GM21528 (cell line): Measurements from ENCODE around the gene MCRIP2.

Experiments
- ATAC-seq: cut with Tn5 transposase; IDR thresholded peaks from one replicate; pipeline ENCODE4 v1.9.1; 2021; ENCODE audit warnings: mild to moderate bottlenecking, moderate library complexity; ENCODE audit not compliant: unreplicated experiment, low FRiP score

The MCRIP2 gene

GRCh38 chr16:667780-668518 is 26.3 kb downstream of the MCRIP2 start, which contains the start of gene RHOT2:
Gene RHOT2, plus strand, starts transcription at chr16:668132. Its CDS starts 68 bp downstream, at chr16:668200.
- peak; percentile 65 for ATAC-seq

DNA sequence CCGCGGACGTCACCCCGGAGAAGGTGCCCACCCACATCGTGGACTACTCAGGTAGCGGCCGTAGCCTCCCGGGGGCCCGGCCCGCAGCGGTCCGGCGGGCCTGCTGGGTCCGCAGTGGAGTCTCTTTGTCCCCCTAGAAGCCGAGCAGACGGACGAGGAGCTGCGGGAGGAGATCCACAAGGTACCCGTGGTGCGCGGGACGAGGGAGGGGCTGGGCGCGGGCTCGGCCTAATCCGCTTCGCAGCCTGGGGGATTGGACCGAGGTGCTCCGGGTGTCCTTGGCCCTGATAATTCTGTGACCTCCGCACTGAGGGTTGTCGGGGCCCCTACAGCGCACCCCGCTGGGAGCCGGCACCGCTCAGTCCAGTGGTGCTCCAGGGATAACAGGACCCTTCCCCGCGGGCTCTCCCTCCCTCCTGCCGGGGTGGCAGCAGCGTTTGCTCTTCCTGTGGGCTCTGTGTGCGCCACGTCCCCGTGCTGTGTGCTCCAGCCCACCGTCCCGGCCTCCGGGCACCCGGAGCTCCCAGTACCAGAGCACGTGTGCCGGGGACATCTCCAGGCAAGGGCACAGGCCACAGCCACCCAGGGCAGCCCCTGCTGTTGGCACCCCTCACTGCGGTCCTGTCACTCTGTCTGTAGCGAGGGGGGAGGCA is 27.0 kb downstream of the MCRIP2 start:
- no peak for ATAC-seq

DNA sequence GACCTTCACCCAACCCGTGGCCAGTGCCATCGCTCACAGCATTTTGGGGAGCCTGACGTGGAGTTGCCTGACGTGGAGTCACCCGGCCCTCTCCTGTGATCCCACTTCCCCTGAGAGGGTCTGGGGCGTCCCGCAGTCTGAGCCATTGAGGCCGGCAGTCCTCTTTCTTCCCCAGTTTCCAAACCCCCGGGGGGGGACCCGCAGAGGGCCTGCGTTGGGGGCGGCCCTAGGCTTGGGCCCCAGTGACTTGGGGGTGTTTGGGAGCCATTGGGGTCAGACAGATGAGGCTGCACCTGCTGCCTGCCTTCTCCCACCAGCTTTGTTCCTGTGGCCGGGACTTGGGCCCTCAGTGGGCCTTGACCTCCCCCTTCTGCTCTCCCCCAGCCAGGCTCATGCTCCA is 28.0 kb downstream of the MCRIP2 start:
- no peak for ATAC-seq

- ATAC-seq, result no peak
Measured at GRCh38 chr16:670485-671352, 29.1 kb downstream of the MCRIP2 start.

DNA sequence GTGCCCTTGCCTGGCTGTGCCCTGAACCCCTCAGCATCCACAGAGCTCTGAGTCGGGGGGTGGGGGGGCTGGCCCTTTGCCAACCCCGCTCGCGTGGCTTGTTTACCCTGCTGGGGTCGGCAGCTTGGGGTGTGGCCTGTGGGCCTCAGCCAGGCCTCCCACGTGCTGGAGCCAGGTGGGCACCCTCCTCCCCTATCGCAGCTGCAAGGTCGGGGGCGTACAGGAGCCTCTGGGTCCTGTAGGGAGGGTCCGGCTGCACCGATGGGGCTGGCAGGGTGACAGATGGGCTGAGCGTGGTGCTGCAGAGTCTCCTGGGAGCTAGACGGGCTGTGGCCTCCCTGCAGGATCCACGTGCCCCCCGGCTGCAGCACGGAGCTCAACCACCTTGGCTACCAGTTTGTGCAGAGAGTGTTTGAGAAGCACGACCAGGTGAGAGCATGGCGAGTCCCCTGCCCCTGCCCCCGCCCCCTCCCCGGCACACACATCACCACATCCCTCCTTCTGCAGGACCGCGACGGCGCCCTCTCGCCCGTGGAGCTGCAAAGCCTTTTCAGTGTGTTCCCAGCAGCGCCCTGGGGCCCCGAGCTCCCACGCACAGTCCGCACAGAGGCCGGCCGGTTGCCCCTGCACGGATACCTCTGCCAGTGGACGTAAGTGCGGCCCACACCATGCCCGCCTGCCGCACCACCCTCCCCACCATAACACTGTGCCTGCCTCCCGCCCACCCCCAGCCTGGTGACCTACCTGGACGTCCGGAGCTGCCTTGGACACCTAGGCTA is 29.9 kb downstream of the MCRIP2 start:
- ATAC-seq, result no peak

DNA sequence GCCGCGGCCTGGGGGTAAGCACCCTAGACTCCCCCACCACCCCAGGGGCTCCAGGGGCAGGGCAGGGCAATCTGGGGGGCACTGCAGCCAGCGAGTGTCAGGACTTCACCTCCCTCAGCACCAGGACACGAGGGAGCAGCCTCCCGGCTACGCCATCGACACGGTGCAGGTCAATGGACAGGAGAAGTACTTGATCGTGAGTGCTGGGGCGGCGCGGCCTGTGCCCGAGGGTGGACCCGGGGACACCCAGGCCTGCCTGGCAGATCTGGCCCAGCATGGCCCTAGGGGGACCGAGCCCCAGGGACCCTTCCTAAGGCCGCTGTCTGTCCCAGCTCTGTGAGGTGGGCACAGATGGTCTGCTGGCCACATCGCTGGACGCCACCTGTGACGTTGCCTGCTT is 30.7 kb downstream of the MCRIP2 start:
- no peak for ATAC-seq

GRCh38 chr16:672851-673250 is 31.2 kb downstream of the MCRIP2 start:
- ATAC-seq, result no peak

GRCh38 chr16:673399-673991 is 31.9 kb downstream of the MCRIP2 start:
- no peak for ATAC-seq

DNA sequence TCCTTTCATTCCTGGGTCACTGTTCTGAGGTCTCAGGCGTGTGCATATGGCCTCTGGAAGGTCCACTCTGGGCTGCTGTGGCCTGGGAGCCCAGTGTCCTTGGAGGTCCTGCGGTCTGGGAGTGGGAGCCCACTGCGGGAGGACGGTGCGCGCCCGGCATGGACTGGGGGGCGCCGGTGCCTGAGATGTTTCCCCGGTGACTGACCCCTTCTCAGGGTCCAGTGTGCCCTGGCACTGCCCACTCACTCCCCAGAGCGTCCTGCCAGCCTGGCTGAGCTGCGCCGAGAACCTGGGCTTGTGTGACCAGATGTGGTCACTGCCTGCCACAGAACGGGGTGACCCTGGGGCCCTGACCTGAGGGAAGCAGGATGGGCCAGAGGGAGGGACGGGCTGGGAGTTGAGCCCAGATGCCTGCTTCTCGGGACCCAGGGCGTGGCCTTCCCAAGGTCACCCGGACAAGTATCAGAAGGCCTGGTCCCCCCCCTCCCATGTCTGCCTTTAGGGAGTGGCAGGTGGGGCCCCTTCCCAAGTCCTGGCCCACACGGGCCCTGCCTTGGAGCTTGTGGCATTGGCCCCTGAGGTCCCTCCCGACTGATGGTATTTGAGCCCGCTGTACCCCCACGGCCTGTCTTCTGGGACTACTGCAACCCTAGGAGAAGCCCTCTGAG is 32.7 kb downstream of the MCRIP2 start:
- no peak for ATAC-seq

- no peak for ATAC-seq
Measured at GRCh38 chr16:674968-675883, 33.6 kb downstream of the MCRIP2 start, which contains the start of gene RHBDL1. Gene RHBDL1, plus strand, starts transcription at chr16:675671. Its CDS starts 120 bp downstream, at chr16:675791.

GRCh38 chr16:675884-676564 is 34.4 kb downstream of the MCRIP2 start:
- no peak for ATAC-seq

- no peak for ATAC-seq
Measured at GRCh38 chr16:676565-676902, 34.9 kb downstream of the MCRIP2 start.

GRCh38 chr16:676913-677312 is 35.3 kb downstream of the MCRIP2 start:
- no peak for ATAC-seq

- no peak for ATAC-seq
Measured at GRCh38 chr16:677316-678190, 35.9 kb downstream of the MCRIP2 start.

DNA sequence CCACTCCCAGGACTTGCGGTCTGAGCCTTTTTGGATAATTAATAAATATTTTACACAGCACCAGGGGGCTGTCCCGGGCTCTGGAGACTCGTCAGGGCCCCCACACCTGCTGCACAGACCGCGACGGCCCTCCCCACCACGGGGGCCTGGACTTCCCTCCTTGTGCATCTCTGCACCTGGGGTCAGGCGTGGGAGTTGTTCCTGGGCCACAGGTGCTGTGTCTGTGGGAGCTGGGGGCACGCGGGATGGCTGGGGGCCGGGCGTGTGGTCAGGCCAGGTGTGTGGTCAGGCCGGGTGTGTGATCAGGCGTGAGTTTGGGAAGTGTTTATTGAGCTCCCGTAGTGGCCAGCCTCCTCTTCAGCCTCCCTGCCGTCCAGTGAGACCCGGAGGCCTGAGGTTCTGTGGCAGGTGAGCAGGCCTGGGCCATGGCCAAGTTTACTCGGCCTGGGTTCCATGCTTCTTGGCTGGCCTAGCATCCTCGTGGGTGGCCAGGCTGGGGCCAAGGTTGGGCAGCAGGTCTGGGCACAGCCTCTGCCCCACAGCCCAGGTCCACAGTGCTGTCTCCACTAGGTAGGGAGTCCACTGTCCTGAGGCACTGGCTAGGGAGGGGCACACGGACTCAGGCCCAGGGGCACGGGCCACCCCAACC is 36.7 kb downstream of the MCRIP2 start:
- ATAC-seq, result no peak
